Spleen (tissue), 11 donors: ENCODE data around the gene RGPD4. TPM values are rescaled to one million over a fixed set of nuclear protein-coding genes. Genes with fewer than 3 reads are reported as not detected.

Experiments
- DNase-seq: peaks from one replicate; pipeline ENCODE4 v3.0.0-alpha.2; 2020
- H3K27ac ChIP-seq, 8 donors: fragments of 200-600 bp; sonication (generic) in 7 of 8; 1 replicate in 4 of 8; 2 replicates in 4 of 8; pipeline versions ENCODE4 v1.5.0 to v1.8.0; 2016 to 2021; ENCODE audit warnings: inconsistent platforms in 4 of 8, mild to moderate bottlenecking in 4 of 8, moderate library complexity in 1 of 8
- H3K27me3 ChIP-seq, 7 donors: fragments of 200-600 bp; sonication (generic) in 6 of 7; replicated peaks in 1 of 7; 1 replicate in 4 of 7; 2 replicates in 3 of 7; pipeline versions ENCODE4 v1.5.0 to v1.8.0; 2016 to 2021; ENCODE audit warnings: inconsistent platforms in 3 of 7, mild to moderate bottlenecking in 1 of 7
- H3K36me3 ChIP-seq, 6 donors: fragments of 200-600 bp; sonication (generic) in 5 of 6; 1 replicate in 4 of 6; 2 replicates in 2 of 6; pipeline versions ENCODE4 v1.5.0 to v1.8.0; 2016 to 2021; ENCODE audit warnings: inconsistent platforms in 2 of 6
- H3K4me1 ChIP-seq, 6 donors: fragments of 200-600 bp; sonication (generic) in 5 of 6; 1 replicate in 3 of 6; 2 replicates in 3 of 6; pipeline versions ENCODE4 v1.5.0 to v1.8.0; 2016 to 2021; ENCODE audit warnings: inconsistent platforms in 3 of 6
- H3K4me3 ChIP-seq, 8 donors: fragments of 200-600 bp; sonication (generic) in 7 of 8; 1 replicate in 4 of 8; 2 replicates in 4 of 8; pipeline versions ENCODE4 v1.5.0 to v1.8.0; 2016 to 2021; ENCODE audit warnings: inconsistent platforms in 4 of 8, mild to moderate bottlenecking in 4 of 8, moderate library complexity in 2 of 8
- H3K9me3 ChIP-seq, 8 donors: fragments of 200-600 bp; sonication (generic) in 7 of 8; 1 replicate in 4 of 8; 2 replicates in 4 of 8; pipeline versions ENCODE4 v1.5.0 to v1.8.0; 2016 to 2021; ENCODE audit warnings: inconsistent platforms in 4 of 8
- CTCF ChIP-seq, 11 experiments: fragments of 200-600 bp in 7 of 11; fragments of 450-650 bp in 4 of 11; sonication (generic) in 4 of 11; IDR thresholded peaks in 8 of 11; conservative IDR thresholded peaks in 3 of 11; 1 replicate in 7 of 11; 2 replicates in 4 of 11; pipeline versions ENCODE4 v1.4.0 to v1.8.0; 2016 to 2021; ENCODE audit warnings: antibody characterized with exemption in 11 of 11, inconsistent platforms in 4 of 11, mild to moderate bottlenecking in 1 of 11
- POLR2A ChIP-seq, 3 donors: fragments of 450-650 bp; IDR thresholded peaks; one replicate each; pipeline ENCODE4 v1.5.1; 2017; ENCODE audit warnings: antibody characterized with exemption in 3 of 3, mild to moderate bottlenecking in 1 of 3
- POLR2AphosphoS5 ChIP-seq, 3 donors: sonication (generic); formaldehyde crosslinking; IDR thresholded peaks; one replicate each; pipeline ENCODE4 v1.5.1; 2017; ENCODE audit warnings: antibody characterized with exemption in 3 of 3
- WGBS, 5 donors: extraction: QIAGEN DNeasy Blood & Tissue Kit in 3 of 5; methylation state at CpG; one replicate each; pipeline versions ENCODE4 v1.1.5 to v1.1.7; 2013 to 2018; 5-methylcytosine and 5-hydroxymethylcytosine counted together
- intact Hi-C: fragments of 100-400 bp; cut with DNase I; formaldehyde crosslinking; loops from one replicate; pipeline ENCODE4 v1.15.0; 2023; ENCODE audit warnings: low total_unique reads
- polyA plus RNA-seq, 3 donors: library from polyadenylated mRNA; stranded (reverse); fragments of 200-250 nt; gene quantifications; one replicate each; pipeline ENCODE4 v1.2.1, GENCODE V29; 2013
- total RNA-seq, 7 donors: library from RNA; depleted of rRNA in 3 of 7; stranded (reverse); fragments of >200 nt in 3 of 7; fragmentation: NEBNext Ultra II Directional in 4 of 7; extraction: Animal tissue kit (Norgen Biotek cat#: 25700) in 4 of 7; gene quantifications; one replicate each; pipeline versions ENCODE4 v1.1.0 to v1.2.1, GENCODE V29; 2016 to 2021
- donor health status: healthy with polysubstance abuse.
- donor health status: DM: no; HTN: no; CAD: no; lungs with moderate emphysema.
- donor health status: DM: no; HTN: no; CAD: no.
- donor health status: Bipolar disorder and iron deficiency.
- donor health status: healthy.
- donor health status: DM: no; HTN: no; CAD: no.
- donor health status: DM: yes; HTN: yes; CAD: no.

The RGPD4 gene
- total and polyA plus RNA-seq, 10 donors = 0.13 to 0.14 TPM; not detected in 8

- no peak for TF ChIP-seq CTCF (IDR thresholded peaks at IDR 0.05 in 8 of 11, conservative IDR thresholded peaks at IDR 0.05 in 3 of 11)
- no peak for TF ChIP-seq POLR2A (IDR thresholded peaks at IDR 0.05)
- TF ChIP-seq POLR2AphosphoS5 (IDR thresholded peaks at IDR 0.05) = no peak
- no peak overlapping the region for H3K4me3 ChIP-seq
- H3K36me3 ChIP-seq = no peaks in the 10 kb centered on the region
- intact Hi-C loops = no loop called here
- H3K4me1 ChIP-seq = no peaks in the 10 kb centered on the region
- peaks cover 0 to under 1% (median 0%) of the 10 kb centered on the region in 7 donors for H3K27me3 ChIP-seq
- H3K27ac ChIP-seq = no peak overlapping the region
- no peak for DNase-seq
- 48 to 75% (median 64%) methylated on average over 3 of the region's 3 CpGs for WGBS, 5 donors
- no peaks in the 10 kb centered on the region for H3K9me3 ChIP-seq
Measured at GRCh38 chr2:107927034-107927534, 100.4 kb downstream of the RGPD4 start.

GRCh38 chr2:107931412-107931811 is 104.7 kb downstream of the RGPD4 start:
- no peaks in the 10 kb centered on the region for H3K36me3 ChIP-seq
- TF ChIP-seq CTCF (IDR thresholded peaks at IDR 0.05 in 8 of 11, conservative IDR thresholded peaks at IDR 0.05 in 3 of 11) = no peak
- no peak for TF ChIP-seq POLR2A (IDR thresholded peaks at IDR 0.05)
- TF ChIP-seq POLR2AphosphoS5 (IDR thresholded peaks at IDR 0.05) = no peak
- H3K27me3 ChIP-seq = peaks cover 0 to 18% (median 0%) of the 10 kb centered on the region in 7 donors
- no peaks in the 10 kb centered on the region for H3K4me1 ChIP-seq
- DNase-seq = no peak
- no peak overlapping the region for H3K27ac ChIP-seq
- no peaks in the 10 kb centered on the region for H3K9me3 ChIP-seq
- 88 to 96% (median 92%) methylated on average over 3 of the region's 3 CpGs for WGBS, 5 donors
- H3K4me3 ChIP-seq = no peak overlapping the region
- intact Hi-C loops = no loop called here

- H3K9me3 ChIP-seq = no peaks in the 10 kb centered on the region
- H3K27ac ChIP-seq = no peak overlapping the region
- no peak overlapping the region for H3K4me3 ChIP-seq
- DNase-seq = no peak
- no peak for TF ChIP-seq POLR2AphosphoS5 (IDR thresholded peaks at IDR 0.05)
- no peak for TF ChIP-seq CTCF (IDR thresholded peaks at IDR 0.05 in 8 of 11, conservative IDR thresholded peaks at IDR 0.05 in 3 of 11)
- no peak for TF ChIP-seq POLR2A (IDR thresholded peaks at IDR 0.05)
- H3K4me1 ChIP-seq = no peaks in the 10 kb centered on the region
- peaks cover 0 to 18% (median 0%) of the 10 kb centered on the region in 7 donors for H3K27me3 ChIP-seq
- no peaks in the 10 kb centered on the region for H3K36me3 ChIP-seq
- intact Hi-C loops = no loop called here
- 58 to 82% (median 73%) methylated on average over 2 of the region's 2 CpGs for WGBS, 5 donors
Measured at GRCh38 chr2:107932488-107932887, 105.8 kb downstream of the RGPD4 start.

GRCh38 chr2:107932979-107933378 is 106.3 kb downstream of the RGPD4 start:
- Histone ChIP-seq H3K4me1 (no peaks in the 10 kb centered on the region), H3K36me3 (no peaks in the 10 kb centered on the region), H3K4me3 (no peak overlapping the region), H3K27ac (no peak overlapping the region), H3K27me3 (peaks cover 0 to 18% (median 0%) of the 10 kb centered on the region in 7 donors), H3K9me3 (no peaks in the 10 kb centered on the region)
- 58 to 71% (median 67%) methylated on average over 3 of the region's 3 CpGs for WGBS, 5 donors
- no peak for TF ChIP-seq POLR2A (IDR thresholded peaks at IDR 0.05)
- DNase-seq = no peak
- intact Hi-C loops = no loop called here
